Astrocyte of the cerebellum (primary cell): ENCODE measurements around the gene RPS6KA5.
"Not testable (repeated sequence)": the region's sequence is repeated elsewhere in the genome, so short reads cannot be mapped to it uniquely, and the experiment has no call there.

ENCODE experiments used
- DNase-seq: peaks from one replicate; pipeline ENCODE4 v3.0.0-alpha.2; 2011; ENCODE audit warnings: low read depth
- H3K4me3 ChIP-seq: 2 replicates; pipeline ENCODE4 v1.5.1; 2011; ENCODE audit warnings: mild to moderate bottlenecking, low read depth, low read length, moderate library complexity
- in situ Hi-C: cut with HindIII; loops from 2 replicates; pipeline ENCODE4 v1.10.0; 2017; ENCODE audit warnings: low sequenced_read_pairs
- TF ChIP-seq, protein P1 (sequence below): IDR thresholded peaks from 2 replicates; pipeline ENCODE4 v1.5.1; 2012; ENCODE audit warnings: low read length, low read depth, moderate library complexity, mild to moderate bottlenecking; ENCODE audit errors: missing control alignments

RPS6KA5 gene

DNA sequence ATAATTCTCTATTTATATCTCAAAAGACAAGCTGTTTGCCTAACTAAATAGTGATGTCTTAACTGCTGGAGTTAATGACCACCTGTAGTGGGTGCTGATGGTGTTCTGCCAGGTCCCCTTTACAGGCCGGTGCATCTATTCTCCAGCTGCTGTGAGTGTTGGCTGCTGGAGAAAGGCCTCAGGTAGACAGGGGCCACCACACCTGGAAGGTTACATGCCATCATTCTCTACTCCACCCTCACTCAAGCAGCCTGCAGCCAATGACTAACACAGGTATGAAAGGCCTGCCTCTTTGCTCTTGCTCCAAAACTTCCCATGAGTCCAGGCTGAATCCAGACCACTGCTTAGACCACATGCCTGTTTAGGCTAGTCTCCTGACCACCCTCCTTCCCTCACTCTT, 73.9 kb downstream of the RPS6KA5 start:
- TF ChIP-seq, protein P1, sequence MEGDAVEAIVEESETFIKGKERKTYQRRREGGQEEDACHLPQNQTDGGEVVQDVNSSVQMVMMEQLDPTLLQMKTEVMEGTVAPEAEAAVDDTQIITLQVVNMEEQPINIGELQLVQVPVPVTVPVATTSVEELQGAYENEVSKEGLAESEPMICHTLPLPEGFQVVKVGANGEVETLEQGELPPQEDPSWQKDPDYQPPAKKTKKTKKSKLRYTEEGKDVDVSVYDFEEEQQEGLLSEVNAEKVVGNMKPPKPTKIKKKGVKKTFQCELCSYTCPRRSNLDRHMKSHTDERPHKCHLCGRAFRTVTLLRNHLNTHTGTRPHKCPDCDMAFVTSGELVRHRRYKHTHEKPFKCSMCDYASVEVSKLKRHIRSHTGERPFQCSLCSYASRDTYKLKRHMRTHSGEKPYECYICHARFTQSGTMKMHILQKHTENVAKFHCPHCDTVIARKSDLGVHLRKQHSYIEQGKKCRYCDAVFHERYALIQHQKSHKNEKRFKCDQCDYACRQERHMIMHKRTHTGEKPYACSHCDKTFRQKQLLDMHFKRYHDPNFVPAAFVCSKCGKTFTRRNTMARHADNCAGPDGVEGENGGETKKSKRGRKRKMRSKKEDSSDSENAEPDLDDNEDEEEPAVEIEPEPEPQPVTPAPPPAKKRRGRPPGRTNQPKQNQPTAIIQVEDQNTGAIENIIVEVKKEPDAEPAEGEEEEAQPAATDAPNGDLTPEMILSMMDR, result no peak
- no peak for DNase-seq
- in situ Hi-C loops, result no loop called here
- H3K4me3 ChIP-seq, result no peak overlapping the region

DNA sequence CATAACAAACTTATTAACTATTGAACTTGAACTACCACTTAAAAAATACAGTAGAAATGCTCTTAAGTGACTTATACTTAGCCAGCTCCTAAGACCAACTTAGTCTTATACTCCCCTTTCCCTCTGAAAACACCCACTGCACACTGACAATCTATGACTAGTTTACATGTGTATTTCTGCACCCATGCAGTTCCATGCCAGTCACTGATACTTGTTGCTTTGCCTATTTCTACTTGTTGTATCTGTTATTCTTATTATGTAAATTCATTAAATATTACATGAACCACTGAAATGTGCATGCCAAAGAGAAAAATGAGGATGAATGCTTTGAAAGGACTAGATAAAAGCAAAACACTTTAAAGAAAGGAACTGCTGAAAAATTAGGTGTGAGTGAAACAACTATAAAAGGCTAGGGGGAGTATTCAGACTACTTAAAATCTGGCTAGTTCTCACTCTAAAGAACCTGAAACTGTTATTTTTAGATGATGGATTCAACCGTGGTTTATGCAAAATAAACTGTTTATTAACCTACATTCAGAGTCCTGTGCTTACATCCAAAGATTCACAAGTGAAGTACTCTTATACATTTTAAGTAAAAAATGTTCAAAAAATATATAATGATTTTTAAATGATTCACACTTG, 74.7 kb downstream of the RPS6KA5 start:
- H3K4me3 ChIP-seq, result no peak overlapping the region
- TF ChIP-seq, protein P1, result no peak
- in situ Hi-C loops, result no loop called here
- no peak for DNase-seq

DNA sequence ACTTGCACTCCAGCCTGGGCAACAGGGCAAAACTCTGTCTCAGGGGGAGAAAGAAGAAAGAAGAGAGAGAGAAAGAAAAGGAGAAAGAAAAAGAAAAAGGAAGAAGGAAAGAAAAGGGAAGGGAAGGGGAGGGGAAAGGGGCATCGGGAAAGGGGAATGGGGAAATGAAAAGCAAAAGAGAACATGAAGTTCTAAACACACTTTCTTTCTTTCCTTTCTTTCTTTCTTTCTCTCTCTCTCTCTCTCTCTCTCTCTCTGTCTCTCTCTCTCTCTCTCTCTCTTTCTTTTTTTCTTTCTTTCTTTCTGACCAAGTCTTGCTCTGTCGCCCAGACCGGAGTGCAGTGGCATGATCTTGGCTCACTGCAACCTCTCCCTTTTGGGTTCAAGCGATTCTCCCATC, 76.9 kb downstream of the RPS6KA5 start:
- in situ Hi-C loops, result no loop called here
- DNase-seq, result no peak
- H3K4me3 ChIP-seq, result no peak overlapping the region
- TF ChIP-seq, protein P1, result no peak

DNA sequence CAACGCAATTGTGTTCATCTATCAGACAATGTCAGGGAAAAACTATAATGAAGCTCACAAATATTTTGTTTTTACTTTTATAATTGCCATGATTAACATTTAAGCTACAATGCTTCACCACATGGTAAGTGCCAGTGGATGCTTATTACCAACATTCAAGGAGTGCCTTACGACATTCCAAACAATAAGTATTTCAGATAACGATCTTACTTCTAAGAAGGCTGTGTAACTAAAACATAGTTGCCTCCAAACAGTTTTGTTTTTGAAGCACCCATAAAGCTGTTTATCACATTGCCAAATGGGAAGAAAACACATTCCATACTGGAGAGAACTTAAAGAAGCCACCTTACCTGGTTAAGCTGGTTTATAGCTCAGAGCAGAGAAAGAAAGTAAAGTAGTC, 78.8 kb downstream of the RPS6KA5 start:
- no peak overlapping the region for H3K4me3 ChIP-seq
- TF ChIP-seq, protein P1, result no peak
- DNase-seq, result no peak
- in situ Hi-C loops, result no loop called here

DNA sequence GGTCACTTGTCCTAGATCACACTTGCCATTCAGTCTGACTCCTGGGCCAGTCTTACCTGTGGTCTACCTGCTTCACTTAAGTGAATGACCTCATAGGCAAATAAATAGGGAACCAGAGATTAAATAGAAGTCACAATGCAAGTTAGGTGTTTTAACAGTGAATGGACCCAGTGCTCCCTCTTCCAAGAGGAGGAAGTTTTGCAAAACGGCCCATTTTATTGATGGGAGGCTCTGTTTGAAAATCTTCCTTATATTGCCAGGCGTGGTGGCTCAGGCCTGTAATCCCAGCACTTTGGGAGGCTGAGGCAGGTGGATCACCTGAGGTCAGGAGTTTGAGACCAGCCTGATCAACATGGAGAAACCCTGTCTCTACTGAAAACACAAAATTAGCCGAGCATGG, 79.8 kb downstream of the RPS6KA5 start:
- H3K4me3 ChIP-seq, in situ Hi-C loops, DNase-seq: not testable (repeated sequence)

DNA sequence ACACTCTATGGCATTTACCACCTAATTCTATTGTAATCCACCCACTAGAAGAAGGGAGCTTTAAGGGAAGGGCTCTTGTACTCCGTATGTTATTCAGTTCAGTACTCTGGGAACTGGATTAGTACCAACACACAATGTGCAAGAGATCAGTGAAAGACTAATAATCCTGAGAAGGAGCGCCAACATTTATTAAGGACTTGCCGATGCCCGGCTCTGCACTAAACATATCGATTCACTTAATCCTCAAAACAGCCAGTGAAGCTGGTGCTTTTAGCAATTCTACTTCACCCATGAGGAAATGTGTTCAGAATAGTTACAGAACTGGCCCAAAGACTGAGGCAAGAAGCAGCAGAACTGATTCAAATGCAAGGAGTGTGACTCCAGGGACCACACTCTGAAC, 80.9 kb downstream of the RPS6KA5 start:
- TF ChIP-seq, protein P1, result no peak
- no peak for DNase-seq
- in situ Hi-C loops, result no loop called here
- no peak overlapping the region for H3K4me3 ChIP-seq

DNA sequence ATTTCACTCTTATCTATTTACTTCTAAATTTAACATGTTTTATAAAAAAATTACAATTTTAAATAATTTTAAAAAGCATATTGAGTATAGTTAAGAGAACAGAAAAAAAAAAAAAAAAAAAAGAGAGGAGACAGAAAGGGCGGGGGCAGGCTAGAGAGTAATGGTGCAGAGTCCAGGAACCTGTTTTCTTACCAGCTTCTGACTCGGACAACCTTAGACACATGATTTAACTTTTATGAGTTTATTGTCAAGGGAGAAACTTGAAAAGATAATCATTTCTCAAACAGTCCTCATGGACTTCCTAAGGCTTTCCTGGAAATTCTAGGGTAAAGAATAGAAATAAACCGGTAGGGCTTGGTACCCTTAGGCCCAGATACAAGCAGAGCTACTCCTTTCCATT, 84.3 kb downstream of the RPS6KA5 start:
- no peak overlapping the region for H3K4me3 ChIP-seq
- no peak for DNase-seq
- TF ChIP-seq, protein P1, result no peak
- in situ Hi-C loops, result no loop called here
